HG03135 (cell line): ENCODE results near the gene FBN2.
"Not testable (repeated sequence)": the region's sequence is repeated elsewhere in the genome, so short reads cannot be mapped to it uniquely, and the experiment has no call there.

ENCODE experiments used
- ATAC-seq: cut with Tn5 transposase; IDR thresholded peaks from one replicate; pipeline ENCODE4 v1.9.1; 2021; ENCODE audit warnings: mild to moderate bottlenecking, moderate library complexity; ENCODE audit not compliant: unreplicated experiment

The FBN2 gene

GRCh38 chr5:128535251-128535650 lies 2.8 kb downstream of the FBN2 start:
- ATAC-seq, result no peak

GRCh38 chr5:128534726-128535125 lies 3.3 kb downstream of the FBN2 start:
- no peak for ATAC-seq

- no peak for ATAC-seq
Measured at GRCh38 chr5:128532776-128533175, 5.3 kb downstream of the FBN2 start.

- ATAC-seq, result no peak
Measured at GRCh38 chr5:128532127-128532526, 5.9 kb downstream of the FBN2 start.

- ATAC-seq, result no peak
Measured at GRCh38 chr5:128528637-128529255, 9.3 kb downstream of the FBN2 start.

- no peak for ATAC-seq
Measured at GRCh38 chr5:128528126-128528525, 9.9 kb downstream of the FBN2 start.

GRCh38 chr5:128527077-128527476 lies 11.0 kb downstream of the FBN2 start:
- no peak for ATAC-seq

- no peak for ATAC-seq
Measured at GRCh38 chr5:128522336-128522735, 15.7 kb downstream of the FBN2 start.

- ATAC-seq, result no peak
Measured at GRCh38 chr5:128519827-128520226, 18.2 kb downstream of the FBN2 start.

- ATAC-seq, result no peak
Measured at GRCh38 chr5:128516978-128517377, 21.1 kb downstream of the FBN2 start.

- ATAC-seq, result no peak
Measured at GRCh38 chr5:128513806-128514205, 24.2 kb downstream of the FBN2 start.

- no peak for ATAC-seq
Measured at GRCh38 chr5:128512894-128513293, 25.2 kb downstream of the FBN2 start.

- no peak for ATAC-seq
Measured at GRCh38 chr5:128506643-128507042, 31.4 kb downstream of the FBN2 start.

GRCh38 chr5:128503727-128504126 lies 34.3 kb downstream of the FBN2 start:
- not testable (repeated sequence) for ATAC-seq

GRCh38 chr5:128498844-128499455 lies 39.1 kb downstream of the FBN2 start:
- no peak for ATAC-seq

GRCh38 chr5:128494516-128494915 lies 43.5 kb downstream of the FBN2 start:
- no peak for ATAC-seq

- no peak for ATAC-seq
Measured at GRCh38 chr5:128493657-128494329, 44.3 kb downstream of the FBN2 start.

GRCh38 chr5:128491291-128491690 lies 46.8 kb downstream of the FBN2 start:
- no peak for ATAC-seq

- no peak for ATAC-seq
Measured at GRCh38 chr5:128490761-128491160, 47.3 kb downstream of the FBN2 start.

GRCh38 chr5:128487041-128487440 lies 51.0 kb downstream of the FBN2 start:
- no peak for ATAC-seq

- no peak for ATAC-seq
Measured at GRCh38 chr5:128483738-128484137, 54.3 kb downstream of the FBN2 start.

GRCh38 chr5:128480906-128481633 lies 57.0 kb downstream of the FBN2 start:
- no peak for ATAC-seq
